Measurements from ENCODE around the gene COG5.

The COG5 gene

GRCh38 chr7:107196834-107197610 lies 366.7 kb downstream of the COG5 start:
- Histone ChIP-seq H3K9ac (no peak overlapping the region), H3K27me3 (no peaks in the 10 kb centered on the region), H3K4me3 (no peak overlapping the region), H3K4me2 (no peak overlapping the region), H3K4me1 (no peaks in the 10 kb centered on the region), H3K9me3 (no peaks in the 10 kb centered on the region), H3K27ac (no peak overlapping the region), H4K20me1 (peaks cover 18% of the 10 kb centered on the region; the same call in 1 of the 2 replicates), H3K36me3 (peaks cover 84% of the 10 kb centered on the region)
- no peak for TF ChIP-seq Cebpa-rat (IDR thresholded peaks at IDR 0.05)

- H3K4me2 ChIP-seq: no peak overlapping the region
- H3K9me3 ChIP-seq: no peaks in the 10 kb centered on the region
- H3K36me3 ChIP-seq: peaks cover 76% of the 10 kb centered on the region
- H3K4me1 ChIP-seq: no peaks in the 10 kb centered on the region
- no peak overlapping the region for H3K27ac ChIP-seq
- H3K4me3 ChIP-seq: no peak overlapping the region
- no peak for TF ChIP-seq Cebpa-rat (IDR thresholded peaks at IDR 0.05)
- no peaks in the 10 kb centered on the region for H3K27me3 ChIP-seq
- H3K9ac ChIP-seq: no peak overlapping the region
- peaks cover 18% of the 10 kb centered on the region; the same call in 1 of the 2 replicates for H4K20me1 ChIP-seq
These were observed 369.7 kb downstream of the COG5 start for GRCh38 chr7:107194052-107194451.

GRCh38 chr7:107190090-107190489 lies 373.6 kb downstream of the COG5 start:
- no peak for TF ChIP-seq Cebpa-rat (IDR thresholded peaks at IDR 0.05)
- Histone ChIP-seq H3K36me3 (peaks cover 80% of the 10 kb centered on the region), H3K27me3 (no peaks in the 10 kb centered on the region)

GRCh38 chr7:107187774-107188173 lies 375.9 kb downstream of the COG5 start:
- no peaks in the 10 kb centered on the region for H3K9me3 ChIP-seq
- no peak overlapping the region for H3K27ac ChIP-seq
- peaks cover 86% of the 10 kb centered on the region for H3K36me3 ChIP-seq
- H3K4me1 ChIP-seq: no peaks in the 10 kb centered on the region
- no peak overlapping the region for H3K4me2 ChIP-seq
- H3K9ac ChIP-seq: no peak overlapping the region
- H3K27me3 ChIP-seq: no peaks in the 10 kb centered on the region
- no peak overlapping the region for H3K4me3 ChIP-seq
- no peak for TF ChIP-seq Cebpa-rat (IDR thresholded peaks at IDR 0.05)
- peaks cover 32% of the 10 kb centered on the region for H4K20me1 ChIP-seq

More at GRCh38 chr7:107190090-107190489, 373.6 kb downstream of the COG5 start:
- Histone ChIP-seq H3K4me1 (no peaks in the 10 kb centered on the region), H4K20me1 (peaks cover 37% of the 10 kb centered on the region), H3K9me3 (no peaks in the 10 kb centered on the region), H3K27ac (no peak overlapping the region), H3K9ac (no peak overlapping the region), H3K4me2 (no peak overlapping the region), H3K4me3 (no peak overlapping the region)

- no peak for TF ChIP-seq Cebpa-rat (IDR thresholded peaks at IDR 0.05)
- Histone ChIP-seq H3K4me2 (no peak overlapping the region), H3K36me3 (peaks cover 89% of the 10 kb centered on the region), H3K27ac (no peak overlapping the region), H3K9ac (no peak overlapping the region), H4K20me1 (peaks cover 29% of the 10 kb centered on the region), H3K27me3 (no peaks in the 10 kb centered on the region), H3K9me3 (no peaks in the 10 kb centered on the region), H3K4me3 (no peak overlapping the region), H3K4me1 (no peaks in the 10 kb centered on the region)
These were observed 377.5 kb downstream of the COG5 start for GRCh38 chr7:107186240-107186639.

GRCh38 chr7:107185716-107186115 lies 378.0 kb downstream of the COG5 start:
- Histone ChIP-seq H3K4me1 (no peaks in the 10 kb centered on the region), H3K9ac (no peak overlapping the region), H3K36me3 (peaks cover 92% of the 10 kb centered on the region), H3K27me3 (no peaks in the 10 kb centered on the region), H3K9me3 (no peaks in the 10 kb centered on the region), H3K4me2 (no peak overlapping the region), H3K27ac (no peak overlapping the region), H4K20me1 (peaks cover 35% of the 10 kb centered on the region), H3K4me3 (no peak overlapping the region)
- TF ChIP-seq Cebpa-rat (IDR thresholded peaks at IDR 0.05): no peak

- no peak overlapping the region for H3K4me3 ChIP-seq
- H3K27ac ChIP-seq: no peak overlapping the region
- no peak overlapping the region for H3K4me2 ChIP-seq
- H3K9me3 ChIP-seq: no peaks in the 10 kb centered on the region
- no peak overlapping the region for H3K9ac ChIP-seq
- H3K4me1 ChIP-seq: no peaks in the 10 kb centered on the region
- H3K36me3 ChIP-seq: peaks cover 64% of the 10 kb centered on the region
- H4K20me1 ChIP-seq: peaks cover 69% of the 10 kb centered on the region
- TF ChIP-seq Cebpa-rat (IDR thresholded peaks at IDR 0.05): no peak
- no peaks in the 10 kb centered on the region for H3K27me3 ChIP-seq
These were observed 382.5 kb downstream of the COG5 start for GRCh38 chr7:107181172-107181571.

GRCh38 chr7:107180378-107180777 lies 383.3 kb downstream of the COG5 start:
- no peak overlapping the region for H3K27ac ChIP-seq
- no peak overlapping the region for H3K4me2 ChIP-seq
- no peak overlapping the region for H3K9ac ChIP-seq
- no peak overlapping the region for H3K4me3 ChIP-seq
- no peaks in the 10 kb centered on the region for H3K4me1 ChIP-seq
- H3K9me3 ChIP-seq: no peaks in the 10 kb centered on the region
- H3K27me3 ChIP-seq: no peaks in the 10 kb centered on the region
- no peak for TF ChIP-seq Cebpa-rat (IDR thresholded peaks at IDR 0.05)
- H3K36me3 ChIP-seq: peaks cover 56% of the 10 kb centered on the region
- H4K20me1 ChIP-seq: peaks cover 72% of the 10 kb centered on the region

- H3K36me3 ChIP-seq: peaks cover 48% of the 10 kb centered on the region
- no peak overlapping the region for H3K27ac ChIP-seq
- no peaks in the 10 kb centered on the region for H3K4me1 ChIP-seq
- H4K20me1 ChIP-seq: peaks cover 72% of the 10 kb centered on the region
- no peak overlapping the region for H3K4me2 ChIP-seq
- H3K9ac ChIP-seq: no peak overlapping the region
- no peaks in the 10 kb centered on the region for H3K27me3 ChIP-seq
- H3K9me3 ChIP-seq: no peaks in the 10 kb centered on the region
- H3K4me3 ChIP-seq: no peak overlapping the region
- TF ChIP-seq Cebpa-rat (IDR thresholded peaks at IDR 0.05): no peak
These were observed 384.2 kb downstream of the COG5 start for GRCh38 chr7:107179326-107180164.
